SK-N-SH (cell line): ENCODE measurements around the gene AGAP1. TPM values are rescaled to one million over a fixed set of nuclear protein-coding genes. Genes with fewer than 3 reads are reported as not detected.

Source experiments
- CTCF ChIA-PET: fragments of 300-600, 350-600 bp; formaldehyde crosslinking; extraction: SDS; loops from one replicate; lab custom pipeline; 2021; lab: Yijun Ruan, JAX
- POLR2A ChIA-PET: fragments of 350-600 bp; sonication (Branson Sonifier 250); formaldehyde crosslinking; extraction: SDS; loops from one replicate; lab custom pipeline; 2020; ENCODE audit warnings: antibody characterized with exemption, inconsistent platforms; lab: Yijun Ruan, JAX
- DNase-seq: peaks from one replicate; pipeline ENCODE4 v3.0.0; 2012
- H2AFZ ChIP-seq: fragments of 200-600 bp; sonication (generic); 2 replicates; pipeline ENCODE4 v1.8.1; 2016; ENCODE audit warnings: antibody characterized with exemption, mild to moderate bottlenecking, low read depth
- H3F3A ChIP-seq: fragments of 200-600 bp; sonication (generic); replicated peaks from 2 replicates; pipeline ENCODE3; 2016; ENCODE audit warnings: antibody characterized with exemption, mild to moderate bottlenecking; ENCODE audit not compliant: insufficient read depth
- H3K27ac ChIP-seq, 2 experiments: fragments of 200-500 bp in 1 of 2; fragments of 200-600 bp in 1 of 2; sonication (Bioruptor generic) in 1 of 2; sonication (generic), shearing (Covaris generic) in 1 of 2; 2 replicates each; pipeline versions ENCODE4 v1.5.1 to v1.6.1; 2014 to 2016; ENCODE audit warnings: low read depth in 2 of 2, inconsistent platforms in 1 of 2, low read length in 1 of 2, mild to moderate bottlenecking in 1 of 2, mixed read lengths in 1 of 2
- H3K27me3 ChIP-seq: fragments of 200-600 bp; sonication (generic), shearing (Covaris generic); 2 replicates; pipeline ENCODE4 v1.6.1; 2016; ENCODE audit warnings: mixed run types; ENCODE audit not compliant: insufficient read depth
- H3K36me3 ChIP-seq, 2 experiments: fragments of 200-500 bp in 1 of 2; fragments of 200-600 bp in 1 of 2; sonication (Bioruptor generic) in 1 of 2; sonication (generic) in 1 of 2; replicated peaks in 1 of 2; 2 replicates each; pipeline versions ENCODE3 to v1.5.1; 2014 to 2016; ENCODE audit warnings: low read length in 1 of 2, mild to moderate bottlenecking in 1 of 2; ENCODE audit not compliant: insufficient read depth in 2 of 2, control insufficient read depth in 1 of 2
- H3K4me1 ChIP-seq, 2 experiments: fragments of 200-500 bp in 1 of 2; fragments of 200-600 bp in 1 of 2; sonication (Bioruptor generic) in 1 of 2; sonication (generic), shearing (Covaris generic) in 1 of 2; 2 replicates each; pipeline versions ENCODE4 v1.5.1 to v1.6.1; 2014 to 2016; ENCODE audit warnings: low read depth in 1 of 2, low read length in 1 of 2, mixed run types in 1 of 2; ENCODE audit not compliant: insufficient read depth in 2 of 2, control insufficient read depth in 1 of 2
- H3K4me2 ChIP-seq: fragments of 200-600 bp; sonication (generic), shearing (Covaris generic); 2 replicates; pipeline ENCODE4 v1.6.1; 2017; ENCODE audit warnings: mixed run types
- H3K4me3 ChIP-seq, 2 experiments: fragments of 200-500 bp in 1 of 2; fragments of 200-600 bp in 1 of 2; sonication (Bioruptor generic) in 1 of 2; sonication (generic), shearing (Covaris generic) in 1 of 2; 2 replicates each; pipeline versions ENCODE4 v1.5.1 to v1.8.1; 2014 to 2016; ENCODE audit warnings: low read depth in 2 of 2, inconsistent platforms in 1 of 2, low read length in 1 of 2, mild to moderate bottlenecking in 1 of 2, mixed read lengths in 1 of 2, moderate library complexity in 1 of 2
- H3K79me2 ChIP-seq: fragments of 200-600 bp; sonication (generic); 2 replicates; pipeline ENCODE4 v1.8.1; 2017; ENCODE audit warnings: mild to moderate bottlenecking; ENCODE audit not compliant: insufficient read depth
- H3K9ac ChIP-seq: fragments of 200-600 bp; sonication (generic); 2 replicates; pipeline ENCODE4 v1.6.1; 2017; ENCODE audit warnings: mixed run types
- H3K9me2 ChIP-seq: fragments of 200-600 bp; sonication (generic); 2 replicates; pipeline ENCODE4 v1.6.1; 2017; ENCODE audit warnings: mixed run types
- H3K9me3 ChIP-seq: fragments of 200-600 bp; sonication (generic); 2 replicates; pipeline ENCODE4 v1.6.1; 2017; ENCODE audit warnings: mixed run types, mild to moderate bottlenecking, moderate library complexity
- H4K20me1 ChIP-seq: fragments of 200-600 bp; sonication (generic); 2 replicates; pipeline ENCODE4 v1.6.1; 2017; ENCODE audit warnings: mild to moderate bottlenecking, mixed run types; ENCODE audit not compliant: insufficient read depth
- CHD2 ChIP-seq: fragments of 150-350 bp; IDR thresholded peaks from 2 replicates; pipeline ENCODE4 v1.6.1; 2018; ENCODE audit warnings: low read length; ENCODE audit not compliant: partially characterized antibody
- CTCF ChIP-seq: fragments of 200-600 bp; sonication (generic); IDR thresholded peaks from 2 replicates; pipeline ENCODE4 v1.6.1; 2017; ENCODE audit warnings: antibody characterized with exemption, mild to moderate bottlenecking, moderate library complexity
- ELF1 ChIP-seq: IDR thresholded peaks from 2 replicates; pipeline ENCODE4 v1.4.0; 2012
- FOSL2 ChIP-seq: IDR thresholded peaks from 2 replicates; pipeline ENCODE4 v1.4.0; 2012; ENCODE audit warnings: low read depth, mild to moderate bottlenecking, moderate library complexity, borderline replicate concordance
- FOXJ3 ChIP-seq: sonication (generic); formaldehyde crosslinking; IDR thresholded peaks from 2 replicates; pipeline ENCODE4 v1.5.1; 2020; ENCODE audit warnings: mild to moderate bottlenecking, missing genetic modification reagents
- FOXM1 ChIP-seq: IDR thresholded peaks from 2 replicates; pipeline ENCODE4 v1.4.0; 2012; ENCODE audit warnings: low read depth, mild to moderate bottlenecking
- GABPA ChIP-seq: IDR thresholded peaks from 2 replicates; pipeline ENCODE4 v1.4.0; 2012; ENCODE audit warnings: low read depth, mild to moderate bottlenecking
- MAX ChIP-seq: IDR thresholded peaks from 2 replicates; pipeline ENCODE4 v1.4.0; 2012; ENCODE audit warnings: low read depth
- MXI1 ChIP-seq: IDR thresholded peaks from 2 replicates; pipeline ENCODE4 v1.6.1; 2012; ENCODE audit warnings: mild to moderate bottlenecking, low read depth, low read length, improper control_type of control experiment
- NRF1 ChIP-seq: IDR thresholded peaks from 2 replicates; pipeline ENCODE4 v1.6.1; 2012; ENCODE audit warnings: low read depth, mild to moderate bottlenecking, low read length
- POLR2AphosphoS5 ChIP-seq: IDR thresholded peaks from 2 replicates; pipeline ENCODE4 v1.6.1; 2012; ENCODE audit warnings: low read depth, low read length
- RFX5 ChIP-seq: IDR thresholded peaks from 2 replicates; pipeline ENCODE4 v1.6.1; 2012; ENCODE audit warnings: mild to moderate bottlenecking, improper control_type of control experiment, low read length
- TCF12 ChIP-seq: IDR thresholded peaks from 2 replicates; pipeline ENCODE4 v1.4.0; 2012
- TEAD4 ChIP-seq: IDR thresholded peaks from 2 replicates; pipeline ENCODE4 v1.4.0; 2012; ENCODE audit warnings: mild to moderate bottlenecking, borderline replicate concordance; ENCODE audit not compliant: insufficient read depth
- WGBS: methylation state at CpG from one replicate; pipeline ENCODE4 v1.1.6; 2017; ENCODE audit warnings: low lambda C conversion rate; 5-methylcytosine and 5-hydroxymethylcytosine counted together
- polyA plus RNA-seq, 3 experiments: library from polyadenylated mRNA; depleted of rRNA; stranded (reverse); fragments of >200 nt; gene quantifications; 2 replicates each; pipeline ENCODE4 v1.2.3, GENCODE V29; 2012
- TF ChIP-seq, protein P1 (sequence below): fragments of 150-350 bp; IDR thresholded peaks from 2 replicates; pipeline ENCODE4 v1.6.1; 2016; ENCODE audit warnings: mild to moderate bottlenecking, low read depth, low read length
- TF ChIP-seq, protein P2 (sequence below): IDR thresholded peaks from 2 replicates; pipeline ENCODE4 v1.6.1; 2012; ENCODE audit warnings: mild to moderate bottlenecking, low read depth, low read length, moderate library complexity

AGAP1 gene
- polyA plus RNA-seq, 1 of the 3 experiments (the other 2 are of a cell fraction) = 8.8 TPM

DNA sequence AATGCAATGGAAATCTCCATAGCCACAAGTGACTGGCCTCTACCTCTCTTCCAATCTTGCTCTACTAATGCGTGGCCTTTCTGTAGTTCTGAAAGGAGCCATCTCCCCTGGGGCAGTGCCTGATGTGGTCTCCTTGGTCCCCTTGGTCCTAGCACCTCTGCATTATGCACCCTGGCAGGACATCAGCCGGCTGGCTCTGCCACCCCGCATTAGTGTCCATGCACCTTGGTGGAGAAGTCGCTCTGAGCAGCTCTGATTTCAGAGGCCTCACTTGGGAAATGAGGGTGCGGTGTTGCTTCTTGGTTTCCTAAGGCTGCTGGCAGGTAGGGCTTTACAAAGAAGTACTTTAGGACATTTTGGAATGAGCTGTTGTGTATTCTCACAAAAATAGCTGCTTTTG, 356.4 kb downstream of the AGAP1 start:
- no peaks in the 10 kb centered on the region for H3F3A ChIP-seq
- TF ChIP-seq FOSL2 (no peak), FOXM1 (no peak), CHD2 (no peak), ELF1 (no peak), MXI1 (no peak), TEAD4 (no peak), NRF1 (no peak), GABPA (no peak), RFX5 (no peak), FOXJ3 (CRISPR knock-in tag) (no peak)
- H3K9me3 ChIP-seq = no peaks in the 10 kb centered on the region
- POLR2A ChIA-PET = no interaction called here
- 67% methylated on average over 3 of the region's 5 CpGs for WGBS
- CTCF ChIA-PET = interaction anchor here (1.1 to 2.1 kb wide), 3 partner anchors 18 to 71 kb away, joined by 3 to 6 read pairs (median 3); no protein-coding TSS in a partner anchor
- H3K4me2 ChIP-seq = no peak overlapping the region
- peaks cover 0 to 3% of the 10 kb centered on the region in 2 experiments; a peak in 1 of 4 replicates for H3K4me1 ChIP-seq
- H3K9ac ChIP-seq = no peak overlapping the region
- H3K4me3 ChIP-seq = no peak overlapping the region
- no peaks in the 10 kb centered on the region for H3K9me2 ChIP-seq
- H3K27me3 ChIP-seq = no peaks in the 10 kb centered on the region
- DNase-seq = no peak
- H3K79me2 ChIP-seq = no peaks in the 10 kb centered on the region
- H3K36me3 ChIP-seq = no peaks in the 10 kb centered on the region
- H4K20me1 ChIP-seq = no peaks in the 10 kb centered on the region
- no peak overlapping the region for H2AFZ ChIP-seq
- no peak overlapping the region for H3K27ac ChIP-seq

- Histone ChIP-seq H2AFZ (no peak overlapping the region), H3K27me3 (no peaks in the 10 kb centered on the region), H3K27ac (no peak overlapping the region), H3K4me1 (peaks cover 0 to 3% of the 10 kb centered on the region in 2 experiments; a peak in 1 of 4 replicates), H3K36me3 (no peaks in the 10 kb centered on the region), H3K9ac (no peak overlapping the region), H3K4me2 (no peak overlapping the region), H3F3A (no peaks in the 10 kb centered on the region), H3K9me2 (no peaks in the 10 kb centered on the region), H3K9me3 (no peaks in the 10 kb centered on the region), H3K79me2 (no peaks in the 10 kb centered on the region), H3K4me3 (no peak overlapping the region), H4K20me1 (no peaks in the 10 kb centered on the region)
- CTCF ChIA-PET = interaction anchor here (0.6 to 2.1 kb wide), 4 partner anchors 19 to 71 kb away, joined by 3 to 6 read pairs (median 3); no protein-coding TSS in a partner anchor
- TF ChIP-seq, protein P1, sequence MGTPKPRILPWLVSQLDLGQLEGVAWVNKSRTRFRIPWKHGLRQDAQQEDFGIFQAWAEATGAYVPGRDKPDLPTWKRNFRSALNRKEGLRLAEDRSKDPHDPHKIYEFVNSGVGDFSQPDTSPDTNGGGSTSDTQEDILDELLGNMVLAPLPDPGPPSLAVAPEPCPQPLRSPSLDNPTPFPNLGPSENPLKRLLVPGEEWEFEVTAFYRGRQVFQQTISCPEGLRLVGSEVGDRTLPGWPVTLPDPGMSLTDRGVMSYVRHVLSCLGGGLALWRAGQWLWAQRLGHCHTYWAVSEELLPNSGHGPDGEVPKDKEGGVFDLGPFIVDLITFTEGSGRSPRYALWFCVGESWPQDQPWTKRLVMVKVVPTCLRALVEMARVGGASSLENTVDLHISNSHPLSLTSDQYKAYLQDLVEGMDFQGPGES = no peak
- no peak for TF ChIP-seq CTCF
- no peak for TF ChIP-seq POLR2AphosphoS5
- no peak for TF ChIP-seq TCF12
- TF ChIP-seq, protein P2, sequence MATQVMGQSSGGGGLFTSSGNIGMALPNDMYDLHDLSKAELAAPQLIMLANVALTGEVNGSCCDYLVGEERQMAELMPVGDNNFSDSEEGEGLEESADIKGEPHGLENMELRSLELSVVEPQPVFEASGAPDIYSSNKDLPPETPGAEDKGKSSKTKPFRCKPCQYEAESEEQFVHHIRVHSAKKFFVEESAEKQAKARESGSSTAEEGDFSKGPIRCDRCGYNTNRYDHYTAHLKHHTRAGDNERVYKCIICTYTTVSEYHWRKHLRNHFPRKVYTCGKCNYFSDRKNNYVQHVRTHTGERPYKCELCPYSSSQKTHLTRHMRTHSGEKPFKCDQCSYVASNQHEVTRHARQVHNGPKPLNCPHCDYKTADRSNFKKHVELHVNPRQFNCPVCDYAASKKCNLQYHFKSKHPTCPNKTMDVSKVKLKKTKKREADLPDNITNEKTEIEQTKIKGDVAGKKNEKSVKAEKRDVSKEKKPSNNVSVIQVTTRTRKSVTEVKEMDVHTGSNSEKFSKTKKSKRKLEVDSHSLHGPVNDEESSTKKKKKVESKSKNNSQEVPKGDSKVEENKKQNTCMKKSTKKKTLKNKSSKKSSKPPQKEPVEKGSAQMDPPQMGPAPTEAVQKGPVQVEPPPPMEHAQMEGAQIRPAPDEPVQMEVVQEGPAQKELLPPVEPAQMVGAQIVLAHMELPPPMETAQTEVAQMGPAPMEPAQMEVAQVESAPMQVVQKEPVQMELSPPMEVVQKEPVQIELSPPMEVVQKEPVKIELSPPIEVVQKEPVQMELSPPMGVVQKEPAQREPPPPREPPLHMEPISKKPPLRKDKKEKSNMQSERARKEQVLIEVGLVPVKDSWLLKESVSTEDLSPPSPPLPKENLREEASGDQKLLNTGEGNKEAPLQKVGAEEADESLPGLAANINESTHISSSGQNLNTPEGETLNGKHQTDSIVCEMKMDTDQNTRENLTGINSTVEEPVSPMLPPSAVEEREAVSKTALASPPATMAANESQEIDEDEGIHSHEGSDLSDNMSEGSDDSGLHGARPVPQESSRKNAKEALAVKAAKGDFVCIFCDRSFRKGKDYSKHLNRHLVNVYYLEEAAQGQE = peak; percentile 79
- no peak for TF ChIP-seq MAX
- DNase-seq = no peak
- POLR2A ChIA-PET = no interaction called here
- WGBS = 95% methylated on average over 7 of the region's 13 CpGs
Measured at GRCh38 chr2:235850771-235851551, 357.1 kb downstream of the AGAP1 start.
